GM19193 (cell line): Measurements from ENCODE around the gene ZNF311.

Experiments
- POLR2A ChIP-seq: IDR thresholded peaks from 4 replicates; pipeline ENCODE4 v1.6.1; 2011; ENCODE audit not compliant: insufficient read depth, insufficient read length; ENCODE audit errors: extremely low read depth

The ZNF311 gene

DNA sequence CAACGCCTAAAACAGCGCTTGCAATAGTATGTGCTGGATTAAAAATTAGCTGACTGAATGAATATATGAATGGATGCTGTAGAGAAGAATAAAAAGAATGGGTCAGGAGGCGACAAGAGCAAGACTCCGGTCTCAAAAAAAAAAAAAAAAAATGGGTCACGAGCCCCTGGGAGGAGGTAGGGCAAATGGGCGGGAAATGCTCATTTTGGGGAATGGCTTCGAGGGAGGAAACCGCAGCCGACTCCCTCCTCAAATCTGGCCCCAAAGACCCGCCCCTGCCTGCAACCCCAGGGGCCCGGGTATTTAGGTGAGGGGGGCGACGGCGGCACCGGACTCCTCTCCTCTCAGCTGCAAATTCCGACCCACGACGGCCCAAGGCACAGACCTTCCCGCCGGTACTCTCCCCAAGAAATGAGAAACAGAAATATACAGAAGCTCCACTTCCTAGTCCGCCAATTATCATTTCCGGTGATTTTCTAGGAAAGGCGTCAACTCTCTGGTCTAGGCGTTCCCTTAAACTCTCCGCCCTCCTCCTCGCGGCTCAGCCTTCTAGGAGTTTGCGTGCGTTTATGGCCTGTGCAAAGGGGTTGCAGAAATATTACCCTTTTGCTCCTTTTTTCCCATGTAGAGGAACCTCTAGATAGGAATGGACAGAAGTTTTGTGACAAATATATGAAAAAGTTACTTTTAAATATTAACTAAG is at the start of gene ZNF311:
TSS of gene ZNF311 (minus strand) at position 133 of the 703 bp plus-strand sequence. CDS start 1,361 bp downstream, outside the sequence.
- no peak for TF ChIP-seq POLR2A

DNA sequence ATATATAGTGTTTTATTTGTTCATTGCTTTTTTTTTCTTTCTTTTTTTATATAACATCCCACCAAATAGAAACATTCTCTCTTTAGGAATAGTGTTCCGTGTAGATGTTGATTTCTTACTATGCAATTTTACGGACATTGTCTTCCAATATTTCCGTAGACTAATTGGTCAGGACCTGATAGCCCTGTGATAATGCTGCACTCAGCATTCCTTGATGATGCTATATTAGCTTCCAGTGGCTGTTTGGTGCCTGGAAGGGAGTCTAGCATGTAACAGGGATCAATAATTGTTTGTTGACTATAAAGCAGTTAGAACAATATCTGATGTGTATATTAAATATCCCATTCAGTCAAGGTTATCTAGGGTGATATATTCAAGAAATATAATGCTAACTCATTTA is 46.6 kb upstream of the ZNF311 start:
- no peak for TF ChIP-seq POLR2A

DNA sequence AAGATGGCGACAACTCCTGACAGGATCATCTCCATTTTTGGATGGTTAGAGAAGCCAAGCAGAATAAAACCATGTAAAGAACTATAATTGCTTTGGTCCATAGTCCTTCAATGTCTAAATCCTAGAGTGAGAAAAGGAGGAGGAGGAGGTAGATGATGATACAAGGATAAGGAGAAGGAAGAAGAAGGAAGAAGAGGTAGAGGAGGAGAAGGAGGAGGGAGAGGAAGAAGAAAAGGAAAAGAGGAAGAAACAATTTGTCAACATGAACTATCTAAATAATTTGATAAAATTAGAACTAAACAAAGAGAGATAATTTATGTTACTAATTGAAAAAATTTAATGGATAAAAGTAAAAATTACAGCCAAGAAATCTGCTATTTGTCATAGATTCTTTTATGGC is 40.0 kb upstream of the ZNF311 start, which contains the start of gene OR2W1:
TSS of gene OR2W1 (minus strand) at position 101 of the 400 bp plus-strand sequence. CDS start at position 101, 0 bp downstream.
- TF ChIP-seq POLR2A, result no peak

DNA sequence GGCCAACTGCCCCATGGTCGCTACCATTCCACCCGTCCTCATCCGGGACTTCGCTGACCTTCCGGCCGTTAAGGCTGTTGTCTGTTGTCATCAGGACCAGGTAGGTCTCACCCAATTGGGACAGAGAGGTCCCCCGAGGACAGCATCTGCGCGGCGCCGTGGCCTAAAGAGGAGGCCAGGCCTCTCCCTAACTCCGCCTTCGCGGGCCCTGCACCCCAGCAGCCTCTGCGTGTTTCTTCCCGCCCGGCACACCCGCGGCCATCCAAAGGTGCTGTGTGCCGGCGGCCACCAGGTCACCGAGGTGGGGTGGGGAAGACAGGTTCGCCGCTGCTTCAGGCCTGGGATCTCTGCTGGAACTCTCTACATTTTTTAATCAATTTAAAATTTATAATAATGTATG is 30.8 kb upstream of the ZNF311 start:
- TF ChIP-seq POLR2A, result no peak

DNA sequence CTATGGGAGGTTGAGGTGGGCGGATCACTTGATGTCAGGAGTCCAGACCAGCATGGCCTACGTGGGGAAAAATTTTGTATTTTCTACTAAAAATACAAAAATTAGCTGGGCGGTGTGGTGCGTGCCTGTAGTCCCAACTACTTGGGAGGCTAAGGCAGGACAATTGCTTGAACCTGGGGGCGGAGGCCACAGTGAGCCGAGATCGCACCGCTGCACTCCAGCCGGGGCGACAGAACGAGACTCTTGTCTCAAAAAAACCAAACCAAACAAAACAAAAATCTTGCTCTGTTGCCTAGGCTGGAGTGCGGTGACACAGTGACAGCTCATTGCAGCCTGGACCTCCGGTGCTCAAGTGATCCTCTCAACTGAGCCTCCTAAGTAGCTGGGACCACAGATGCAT is 23.7 kb upstream of the ZNF311 start:
- TF ChIP-seq POLR2A, result no peak

DNA sequence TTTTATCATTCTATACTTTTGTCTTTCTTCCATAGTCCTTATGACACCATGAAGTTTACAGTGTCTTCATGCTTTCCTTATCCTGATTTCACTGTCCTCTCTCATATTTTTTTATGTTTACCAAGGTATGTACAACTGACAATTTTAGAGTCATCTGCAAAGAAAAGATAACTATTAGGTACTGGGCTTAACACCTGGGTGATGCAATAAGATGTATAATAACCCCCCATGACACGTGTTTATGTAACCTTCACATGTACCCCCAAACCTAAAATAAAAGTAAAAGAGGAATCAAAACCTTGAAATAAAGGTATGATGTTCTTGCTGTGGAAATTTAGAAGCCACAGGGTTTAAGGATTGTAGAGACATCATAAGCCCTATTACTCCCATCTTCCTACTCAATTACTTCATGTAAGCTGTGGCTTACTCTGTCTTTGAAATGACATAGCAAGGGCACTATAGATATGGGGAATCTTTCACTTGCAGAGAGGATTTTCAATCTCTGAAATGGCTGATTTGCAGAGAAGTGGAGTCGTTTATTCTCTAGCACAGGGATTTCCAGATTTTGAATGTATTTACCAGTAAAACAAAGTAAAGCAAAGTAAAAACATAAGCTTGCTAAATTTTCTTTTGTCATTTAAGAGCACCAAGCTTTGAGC is 20.9 kb upstream of the ZNF311 start:
- TF ChIP-seq POLR2A, result no peak

DNA sequence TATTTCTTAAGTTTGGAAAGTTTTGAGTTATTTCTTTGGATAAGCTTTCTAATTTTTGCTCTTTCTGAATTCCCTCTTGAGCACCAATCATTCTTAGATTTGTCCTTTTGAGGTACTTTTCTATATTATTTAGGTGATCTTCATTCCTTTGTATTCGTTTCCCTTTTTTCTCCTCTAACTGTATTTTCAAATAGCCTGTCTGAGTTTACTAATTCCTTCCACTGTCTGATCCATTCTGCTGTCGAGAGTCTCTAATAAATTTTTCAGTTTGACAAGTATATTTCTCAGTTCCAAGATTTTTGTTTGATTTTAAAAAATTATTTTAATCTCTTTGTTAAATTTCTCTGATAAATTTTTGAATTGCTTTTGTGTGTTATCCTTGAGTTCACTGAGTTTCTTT is 16.3 kb upstream of the ZNF311 start:
- TF ChIP-seq POLR2A, result no peak

DNA sequence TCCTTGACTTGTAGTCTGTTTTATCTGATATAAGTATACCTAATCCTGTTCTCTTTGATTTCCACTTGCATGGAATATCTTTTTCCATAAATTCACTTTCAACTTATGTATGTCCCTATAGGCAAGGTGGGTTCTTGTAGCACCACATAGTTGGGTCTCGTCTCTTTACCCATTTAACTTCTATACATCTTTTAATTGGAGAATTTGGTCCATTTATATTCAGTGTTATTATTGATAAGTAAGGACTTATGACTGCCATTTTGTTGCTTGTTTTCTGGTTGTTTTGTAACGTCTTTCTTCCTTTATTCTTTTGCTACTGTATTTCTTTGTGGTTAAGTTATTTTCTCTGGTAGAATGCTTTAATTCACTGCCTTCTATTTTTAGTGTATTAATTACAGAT is 14.5 kb upstream of the ZNF311 start:
- no peak for TF ChIP-seq POLR2A

DNA sequence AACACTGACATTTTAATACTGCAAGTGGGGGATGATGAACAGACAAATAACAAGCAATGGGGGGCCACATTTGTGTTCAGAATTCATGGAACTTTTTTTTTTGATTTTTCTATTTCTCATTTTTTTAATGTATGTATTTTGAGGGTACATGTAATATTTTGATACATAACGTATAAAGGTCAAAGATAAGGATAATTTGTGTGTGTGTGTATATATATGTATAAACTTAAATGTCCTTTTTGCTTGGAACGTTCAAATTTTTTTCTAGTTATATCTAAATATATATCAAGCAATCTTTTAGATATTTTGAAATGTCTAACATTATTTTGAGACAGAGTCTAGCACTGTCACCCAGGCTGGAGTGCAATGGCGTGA is 12.3 kb upstream of the ZNF311 start:
- no peak for TF ChIP-seq POLR2A

DNA sequence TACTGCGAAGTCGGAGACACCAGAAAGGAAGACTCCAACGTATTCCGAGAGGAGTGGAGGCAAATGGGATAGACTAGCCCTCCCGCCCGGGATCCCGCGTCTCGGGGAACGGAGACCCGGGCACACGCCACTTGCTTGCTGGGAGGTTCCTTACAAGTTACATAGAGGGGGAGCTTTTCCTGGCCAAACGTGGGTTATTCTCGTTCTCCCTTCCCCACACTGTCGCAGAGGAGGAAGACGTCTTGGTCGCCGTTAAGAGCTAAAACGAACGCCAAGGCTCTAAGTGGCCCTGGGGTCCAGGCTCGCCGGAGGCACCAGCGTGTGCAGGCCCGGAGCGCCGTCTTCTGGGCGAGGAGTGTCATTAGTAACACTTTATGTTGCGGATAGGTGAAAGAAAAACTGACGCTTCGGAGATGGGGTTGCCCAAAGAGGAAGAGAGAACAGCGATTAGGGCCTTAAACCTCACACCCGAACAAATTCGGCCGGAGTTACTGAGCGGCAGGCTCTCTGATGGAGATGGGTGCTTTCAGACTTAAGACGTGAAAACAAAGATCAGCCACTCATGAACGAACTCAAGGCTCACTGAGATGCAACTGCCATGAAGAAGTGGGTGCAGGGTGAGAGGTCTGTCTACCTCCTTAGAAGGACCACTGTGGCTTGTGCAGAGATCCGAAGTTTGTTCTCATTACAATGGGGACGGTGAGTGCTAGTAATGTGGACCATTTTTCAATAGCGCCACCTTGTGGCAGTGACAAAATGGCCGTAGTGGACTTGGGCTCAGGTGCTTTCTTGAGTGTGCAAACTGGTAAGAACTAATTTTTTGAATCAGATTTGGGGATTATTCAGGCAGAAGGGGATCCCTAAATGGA is 11.7 kb upstream of the ZNF311 start:
- TF ChIP-seq POLR2A, result no peak

DNA sequence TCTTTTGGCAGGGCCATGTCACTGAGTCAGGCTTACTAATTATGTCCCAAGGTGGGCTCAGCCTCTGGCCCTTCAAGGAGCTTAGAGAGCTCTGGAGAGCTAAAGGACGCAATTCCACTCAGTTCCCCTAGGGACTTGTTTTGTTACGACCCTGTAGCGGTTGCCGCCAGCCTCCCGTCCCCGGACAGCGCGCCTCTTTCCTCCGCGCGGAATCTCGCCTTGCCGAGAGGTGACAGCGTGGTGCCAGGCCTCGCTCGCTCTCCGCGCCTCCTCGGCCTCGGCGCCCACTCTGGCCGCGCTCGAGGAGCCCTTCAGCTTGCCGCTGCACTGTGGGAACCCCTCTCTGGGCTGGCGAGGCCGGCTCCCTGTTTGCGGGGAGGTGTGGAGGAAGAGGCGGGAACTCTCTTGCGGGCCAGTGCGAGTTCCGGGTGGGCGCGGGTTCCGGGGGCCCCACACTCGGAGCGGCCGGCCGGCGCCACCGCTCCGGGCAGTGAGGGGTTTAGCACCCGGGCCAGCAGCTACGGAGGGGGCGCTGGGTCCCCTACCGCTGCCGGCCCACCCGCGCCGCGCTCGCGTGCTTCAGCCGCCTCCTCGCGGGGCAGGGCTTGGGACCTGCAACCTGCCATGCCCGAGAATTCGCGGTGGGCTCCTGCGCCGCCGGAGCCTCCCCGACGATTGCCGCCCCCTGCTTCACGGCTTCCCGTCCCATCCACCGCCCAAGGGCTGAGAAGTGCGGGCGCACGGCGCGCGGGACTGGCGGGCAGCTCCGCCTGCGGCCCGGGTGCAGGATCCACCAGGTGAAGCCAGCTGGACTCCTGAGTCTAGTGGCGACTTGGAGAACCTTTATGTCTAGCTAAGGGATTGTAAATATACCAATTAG is 9.9 kb upstream of the ZNF311 start:
- TF ChIP-seq POLR2A, result no peak

DNA sequence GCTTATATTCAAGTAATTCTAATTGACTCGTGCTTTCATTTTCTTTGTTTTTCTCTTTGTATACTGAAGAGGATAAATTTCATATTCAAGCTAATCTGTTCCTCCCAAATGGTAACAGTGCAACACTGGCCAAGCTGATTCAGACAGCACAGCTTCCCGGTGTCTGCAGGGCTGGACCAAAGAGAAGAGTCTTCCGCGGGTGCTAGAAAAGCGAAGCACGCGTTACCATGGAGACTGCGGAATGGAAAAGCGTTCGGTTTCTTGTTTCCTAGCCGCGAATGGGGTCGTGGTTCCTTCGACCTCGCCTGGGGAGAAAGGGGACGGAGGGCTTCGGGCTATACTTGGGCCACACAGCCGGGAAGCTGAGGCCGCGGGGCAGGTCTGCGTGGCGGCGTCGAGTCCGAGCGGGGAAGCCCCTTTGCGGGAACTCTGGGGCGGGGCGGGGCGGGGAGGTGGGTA is 6.2 kb upstream of the ZNF311 start:
- no peak for TF ChIP-seq POLR2A

DNA sequence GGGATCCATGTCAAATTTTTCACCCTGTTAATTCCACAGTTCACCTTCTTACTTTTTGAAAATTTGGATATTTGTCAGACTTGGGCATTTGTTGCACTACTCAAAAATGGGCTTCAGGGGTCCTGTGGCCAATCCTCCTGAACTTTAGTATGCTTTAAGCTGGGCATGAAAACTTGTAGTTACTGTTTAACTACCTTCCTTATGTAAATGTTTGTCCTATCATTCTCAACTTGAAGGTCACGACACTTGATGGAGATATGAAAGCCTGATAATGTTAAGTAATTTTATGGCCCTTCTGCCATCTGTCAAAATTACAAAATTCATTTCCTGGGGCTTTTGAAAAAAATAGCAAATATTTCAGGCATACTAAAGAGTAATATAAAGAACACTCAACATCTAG is 4.2 kb upstream of the ZNF311 start:
- TF ChIP-seq POLR2A, result no peak

DNA sequence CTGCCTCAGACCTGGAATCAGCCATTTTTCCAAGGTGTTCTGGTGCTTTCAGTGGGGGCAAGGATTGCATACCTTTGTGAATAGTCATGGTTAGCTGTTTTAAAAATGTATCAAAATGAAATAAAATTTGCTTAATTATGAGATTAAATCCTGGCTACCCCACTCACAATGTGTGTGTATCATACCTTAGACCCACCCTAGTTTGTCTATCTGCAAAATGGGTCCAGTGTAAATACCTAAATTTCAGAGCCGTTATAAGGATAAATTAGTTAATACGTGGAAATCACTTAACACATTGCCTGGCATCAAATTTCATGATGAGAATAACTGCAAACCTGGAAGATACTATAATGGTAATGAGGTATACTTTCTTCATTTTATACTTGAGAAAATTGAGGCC is 3.0 kb upstream of the ZNF311 start:
- no peak for TF ChIP-seq POLR2A

DNA sequence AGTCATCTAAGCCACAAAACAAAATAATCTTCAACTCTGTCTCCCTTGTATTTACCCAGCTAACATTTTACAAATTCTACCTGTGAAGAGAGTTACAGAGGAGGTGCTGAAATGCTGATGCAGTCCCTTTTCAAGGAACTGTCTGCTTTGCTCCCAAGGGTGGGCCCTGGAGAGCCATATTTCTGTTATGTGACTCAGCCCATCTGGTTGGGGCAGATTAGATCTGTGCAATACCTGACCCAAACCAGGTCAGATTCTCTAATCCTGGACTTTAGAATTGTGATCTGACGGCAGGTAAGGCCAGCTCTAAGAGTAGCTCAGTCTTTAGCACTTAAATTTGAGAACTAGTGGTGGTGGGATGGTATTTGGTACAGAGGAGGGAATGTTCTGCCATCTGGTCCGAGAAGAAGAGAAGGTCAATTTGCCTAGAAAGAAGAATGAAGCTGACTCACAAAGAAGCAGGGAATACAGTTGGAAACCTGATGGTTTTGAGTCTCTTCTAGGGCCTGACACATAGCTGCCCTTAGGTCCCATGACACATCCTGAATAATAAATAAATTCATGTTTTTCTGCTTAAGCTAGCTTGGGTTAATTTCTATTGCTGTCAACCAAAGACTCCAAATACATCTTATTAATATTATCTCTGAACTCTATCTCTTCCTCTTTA is 8.1 kb downstream of the ZNF311 start:
- TF ChIP-seq POLR2A, result no peak
